Caco-2 (cell line): Measurements from ENCODE around the gene ANKRD50. TPM values are rescaled to one million over a fixed set of nuclear protein-coding genes. Genes with fewer than 3 reads are reported as not detected.

ENCODE experiments used
- BruUV-seq: library from RNA; stranded (reverse); fragments of 400-500 nt; replicated peaks from 2 replicates; lab custom pipeline; 2021; lab: Mats Ljungman, UMichigan
- CTCF ChIA-PET: fragments of 300-600 bp; sonication (Branson Sonifier 250); formaldehyde crosslinking; loops from one replicate; lab custom pipeline; 2022; ENCODE audit warnings: antibody characterized with exemption; lab: Charles Lee
- POLR2A ChIA-PET: fragments of 300-600 bp; sonication (Branson Sonifier 250); formaldehyde crosslinking; loops from one replicate; lab custom pipeline; 2022; ENCODE audit warnings: antibody characterized with exemption; lab: Charles Lee
- DNase-seq, 2 experiments: peaks; one replicate each; pipeline versions ENCODE4 v3.0.0 to v3.0.0-alpha.2; 2020 to 2022
- H3K27me3 ChIP-seq: replicated peaks from 2 replicates; pipeline ENCODE4 v1.6.0; 2011; ENCODE audit warnings: low read length; ENCODE audit not compliant: control insufficient read depth, insufficient read depth
- H3K36me3 ChIP-seq: 2 replicates; pipeline ENCODE4 v1.5.1; 2011; ENCODE audit warnings: low read length; ENCODE audit not compliant: control insufficient read depth, insufficient read depth
- H3K4me1 ChIP-seq: fragments of 250-450 bp; sonication (Bioruptor Pico); 2 replicates; pipeline ENCODE4 v1.5.1; 2020; ENCODE audit warnings: mild to moderate bottlenecking
- H3K4me3 ChIP-seq: 2 replicates; pipeline ENCODE4 v1.5.1; 2011; ENCODE audit warnings: low read depth, mild to moderate bottlenecking, control low read depth, low read length
- H3K9me3 ChIP-seq: fragments of 250-450 bp; sonication (Bioruptor Pico); 2 replicates; pipeline ENCODE4 v1.5.1; 2020; ENCODE audit warnings: mild to moderate bottlenecking, moderate library complexity
- H3K27ac Mint-ChIP-seq: one replicate; pipeline ENCODE4 v1.8.0; 2022; ENCODE audit warnings: mixed read lengths; ENCODE audit not compliant: unreplicated experiment
- H3K27me3 Mint-ChIP-seq: one replicate; pipeline ENCODE4 v1.8.0; 2022; ENCODE audit warnings: mixed read lengths; ENCODE audit not compliant: insufficient read depth, unreplicated experiment
- H3K36me3 Mint-ChIP-seq: one replicate; pipeline ENCODE4 v1.8.0; 2022; ENCODE audit warnings: mild to moderate bottlenecking, mixed read lengths; ENCODE audit not compliant: insufficient read depth, unreplicated experiment
- H3K4me1 Mint-ChIP-seq: one replicate; pipeline ENCODE4 v1.8.0; 2022; ENCODE audit warnings: low read depth, mixed read lengths; ENCODE audit not compliant: unreplicated experiment
- H3K4me3 Mint-ChIP-seq: one replicate; pipeline ENCODE4 v1.8.0; 2022; ENCODE audit warnings: mild to moderate bottlenecking, moderate library complexity, mixed read lengths; ENCODE audit not compliant: unreplicated experiment
- H3K9me3 Mint-ChIP-seq: one replicate; pipeline ENCODE4 v1.8.0; 2022; ENCODE audit warnings: mixed read lengths; ENCODE audit not compliant: unreplicated experiment
- intact Hi-C: fragments of 100-400 bp; cut with micrococcal nuclease; formaldehyde crosslinking; loops from one replicate; pipeline ENCODE4 v1.10.0; 2022; ENCODE audit not compliant: unreplicated experiment
- total RNA-seq: library from RNA; stranded (reverse); gene quantifications from 2 replicates; pipeline ENCODE4 v1.2.3, GENCODE V29; 2022
- TF ChIP-seq, protein P1 (sequence below), 2 experiments: fragments of 200-600 bp in 1 of 2; IDR thresholded peaks; 1 replicate in 1 of 2; 2 replicates in 1 of 2; pipeline versions ENCODE4 v1.5.1 to v1.8.0; 2011 to 2022; ENCODE audit warnings: antibody characterized with exemption in 1 of 2, control low read depth in 1 of 2, inconsistent platforms in 1 of 2, low read depth in 1 of 2, low read length in 1 of 2, mild to moderate bottlenecking in 1 of 2, moderate library complexity in 1 of 2; ENCODE audit not compliant: insufficient read depth in 1 of 2, severe bottlenecking in 1 of 2, unreplicated experiment in 1 of 2

Gene ANKRD50
- total RNA-seq, 1 experiment from 2014 or later, result 7.0 TPM

DNA sequence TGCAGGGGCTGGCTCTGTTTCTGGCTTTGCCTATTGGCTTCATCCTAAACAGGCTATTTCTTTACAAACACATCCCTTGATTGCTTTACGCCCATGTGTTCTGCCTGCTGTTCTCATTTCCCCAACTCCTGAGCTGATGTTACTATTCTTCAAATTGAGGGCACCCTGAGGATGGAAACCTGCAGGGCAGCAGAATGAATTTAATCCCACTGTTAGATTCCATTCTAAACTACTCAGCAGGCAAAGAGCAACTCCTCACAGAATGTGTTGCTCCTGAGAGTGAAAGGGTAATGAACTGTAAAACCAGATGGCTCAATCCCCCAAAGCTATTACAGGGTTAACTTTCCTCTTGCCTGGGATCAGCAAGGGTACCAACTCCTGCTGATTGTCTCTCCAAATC is 75.7 kb downstream of the ANKRD50 start:
- intact Hi-C loops, result no loop called here

DNA sequence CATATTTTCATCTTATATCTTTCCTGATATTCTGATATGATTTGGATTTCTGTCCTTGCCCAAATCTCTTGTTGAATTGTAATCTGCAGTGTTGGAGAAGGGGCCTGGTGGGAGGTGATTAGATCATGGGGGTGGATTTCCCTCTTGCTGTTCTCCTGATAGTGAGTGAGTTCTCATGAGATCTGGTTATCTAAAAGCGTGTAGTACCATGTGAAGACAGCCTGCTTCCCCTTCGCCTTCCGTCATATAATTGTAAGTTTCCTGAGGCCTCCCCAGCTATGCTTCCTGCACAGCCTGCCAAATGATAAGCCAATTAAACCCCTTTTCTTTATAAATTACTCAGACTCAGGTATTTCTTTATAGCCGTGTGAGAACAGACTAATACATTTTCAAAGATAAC is 77.2 kb downstream of the ANKRD50 start:
- TF ChIP-seq, protein P1, sequence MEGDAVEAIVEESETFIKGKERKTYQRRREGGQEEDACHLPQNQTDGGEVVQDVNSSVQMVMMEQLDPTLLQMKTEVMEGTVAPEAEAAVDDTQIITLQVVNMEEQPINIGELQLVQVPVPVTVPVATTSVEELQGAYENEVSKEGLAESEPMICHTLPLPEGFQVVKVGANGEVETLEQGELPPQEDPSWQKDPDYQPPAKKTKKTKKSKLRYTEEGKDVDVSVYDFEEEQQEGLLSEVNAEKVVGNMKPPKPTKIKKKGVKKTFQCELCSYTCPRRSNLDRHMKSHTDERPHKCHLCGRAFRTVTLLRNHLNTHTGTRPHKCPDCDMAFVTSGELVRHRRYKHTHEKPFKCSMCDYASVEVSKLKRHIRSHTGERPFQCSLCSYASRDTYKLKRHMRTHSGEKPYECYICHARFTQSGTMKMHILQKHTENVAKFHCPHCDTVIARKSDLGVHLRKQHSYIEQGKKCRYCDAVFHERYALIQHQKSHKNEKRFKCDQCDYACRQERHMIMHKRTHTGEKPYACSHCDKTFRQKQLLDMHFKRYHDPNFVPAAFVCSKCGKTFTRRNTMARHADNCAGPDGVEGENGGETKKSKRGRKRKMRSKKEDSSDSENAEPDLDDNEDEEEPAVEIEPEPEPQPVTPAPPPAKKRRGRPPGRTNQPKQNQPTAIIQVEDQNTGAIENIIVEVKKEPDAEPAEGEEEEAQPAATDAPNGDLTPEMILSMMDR (IDR thresholded peaks at IDR 0.05; ENCODE audit: insufficient read depth in 1 of 2, low read depth in 1 of 2, low read length in 1 of 2, severe bottlenecking in 1 of 2, unreplicated experiment in 1 of 2), result no peak
- intact Hi-C loops, result no loop called here
- Mint-ChIP-seq H3K27me3 (no peaks in the 10 kb centered on the region), H3K27ac (no peak overlapping the region), H3K4me1 (peaks cover 6% of the 10 kb centered on the region), H3K9me3 (no peaks in the 10 kb centered on the region), H3K36me3 (no peaks in the 10 kb centered on the region), H3K4me3 (no peak overlapping the region)
- DNase-seq, result no peak
- Histone ChIP-seq H3K36me3 (no peaks in the 10 kb centered on the region), H3K4me3 (no peak overlapping the region), H3K4me1 (peaks cover 10% of the 10 kb centered on the region), H3K9me3 (no peaks in the 10 kb centered on the region), H3K27me3 (no peaks in the 10 kb centered on the region)
- CTCF ChIA-PET, result interaction anchor here (0.6 kb wide), 1 partner anchor 63 kb away, joined by 3 read pairs; no protein-coding TSS in a partner anchor
- POLR2A ChIA-PET, result no interaction called here
- no TSS peak for BruUV-seq

More for the DNA sequence above, 75.7 kb downstream of the ANKRD50 start:
- Mint-ChIP-seq H3K27ac (no peak overlapping the region), H3K4me3 (no peak overlapping the region), H3K9me3 (no peaks in the 10 kb centered on the region), H3K36me3 (no peaks in the 10 kb centered on the region), H3K4me1 (peaks cover 6% of the 10 kb centered on the region), H3K27me3 (no peaks in the 10 kb centered on the region)
- no TSS peak for BruUV-seq
- Histone ChIP-seq H3K27me3 (no peaks in the 10 kb centered on the region), H3K4me1 (peaks cover 4% of the 10 kb centered on the region; the same call in 1 of the 2 replicates), H3K9me3 (no peaks in the 10 kb centered on the region), H3K4me3 (no peak overlapping the region), H3K36me3 (no peaks in the 10 kb centered on the region)
- TF ChIP-seq, protein P1 (IDR thresholded peaks at IDR 0.05; ENCODE audit: insufficient read depth in 1 of 2, low read depth in 1 of 2, low read length in 1 of 2, severe bottlenecking in 1 of 2, unreplicated experiment in 1 of 2), result no peak
- DNase-seq, result no peak
- CTCF ChIA-PET, result no interaction called here
- POLR2A ChIA-PET, result no interaction called here

DNA sequence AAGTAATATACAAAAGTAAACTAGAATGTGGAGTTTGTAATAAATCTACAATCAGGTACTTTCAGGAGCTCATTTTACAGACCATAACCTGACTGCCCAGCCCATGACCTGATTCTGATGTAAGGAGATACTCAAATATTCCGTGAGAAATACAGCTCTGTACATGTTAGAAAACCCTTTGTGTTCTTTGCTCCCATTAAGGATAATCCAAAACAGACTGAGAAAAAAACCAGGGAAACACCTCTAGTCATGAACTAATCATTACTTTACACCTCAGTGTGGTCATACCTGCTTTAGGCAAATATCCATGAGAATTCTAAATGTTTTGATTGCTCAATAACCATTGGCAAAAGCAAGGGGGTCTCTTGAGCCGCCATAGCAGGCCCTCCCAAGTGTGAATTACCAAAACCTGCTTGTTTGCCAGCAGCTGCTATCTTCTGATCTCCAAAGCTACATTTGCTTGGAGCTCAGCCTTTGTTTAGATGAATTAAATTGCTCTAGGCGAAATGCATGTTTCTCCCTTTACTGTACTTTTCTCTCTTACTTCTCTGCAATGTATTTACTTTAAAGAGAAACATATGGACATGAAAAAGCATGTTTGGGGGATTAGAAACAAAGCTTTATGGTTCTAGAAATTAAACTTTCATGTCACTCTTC is 79.1 kb downstream of the ANKRD50 start:
- Histone ChIP-seq H3K4me1 (peaks cover 10% of the 10 kb centered on the region), H3K9me3 (no peaks in the 10 kb centered on the region), H3K36me3 (no peaks in the 10 kb centered on the region), H3K4me3 (no peak overlapping the region), H3K27me3 (no peaks in the 10 kb centered on the region)
- H3K9me3 Mint-ChIP-seq, result no peaks in the 10 kb centered on the region
- intact Hi-C loops, result no loop called here
- no peaks in the 10 kb centered on the region for H3K27me3 Mint-ChIP-seq
- H3K4me3 Mint-ChIP-seq, result no peak overlapping the region
- H3K27ac Mint-ChIP-seq, result no peak overlapping the region
- no peak for DNase-seq
- ChIA-PET CTCF (no interaction called here), POLR2A (no interaction called here)
- BruUV-seq, result no TSS peak
- peaks cover 6% of the 10 kb centered on the region for H3K4me1 Mint-ChIP-seq
- TF ChIP-seq, protein P1 (IDR thresholded peaks at IDR 0.05; ENCODE audit: insufficient read depth in 1 of 2, low read depth in 1 of 2, low read length in 1 of 2, severe bottlenecking in 1 of 2, unreplicated experiment in 1 of 2), result no peak
- no peaks in the 10 kb centered on the region for H3K36me3 Mint-ChIP-seq
